Measurements from ENCODE around the gene MBD6. TPM values are rescaled to one million over a fixed set of nuclear protein-coding genes. Genes with fewer than 3 reads are reported as not detected.

Gene MBD6
- total RNA-seq, 4 donors from 2014 or later = 14.8 to 41.4 (median 16.8) TPM

DNA sequence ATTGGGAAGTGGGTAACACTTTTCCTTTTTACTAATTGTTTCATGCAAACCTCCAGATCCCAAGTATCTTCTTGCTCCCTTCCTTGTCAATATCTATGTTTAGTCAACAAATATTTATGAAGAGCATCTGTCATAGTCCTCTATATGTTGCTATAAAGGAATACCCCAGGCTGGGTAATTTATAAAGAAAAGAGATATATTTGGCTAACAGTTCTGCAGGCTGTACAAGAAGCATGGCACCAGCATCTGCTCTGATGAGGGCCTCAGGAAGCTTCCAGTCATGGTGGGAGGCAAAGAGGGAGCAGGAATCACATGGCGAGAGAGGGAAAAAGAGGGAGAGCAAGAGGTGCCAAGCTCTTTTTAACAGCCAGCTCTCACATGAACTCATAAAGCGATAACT lies 31.8 kb downstream of the MBD6 start:
- TF ChIP-seq, protein P1, sequence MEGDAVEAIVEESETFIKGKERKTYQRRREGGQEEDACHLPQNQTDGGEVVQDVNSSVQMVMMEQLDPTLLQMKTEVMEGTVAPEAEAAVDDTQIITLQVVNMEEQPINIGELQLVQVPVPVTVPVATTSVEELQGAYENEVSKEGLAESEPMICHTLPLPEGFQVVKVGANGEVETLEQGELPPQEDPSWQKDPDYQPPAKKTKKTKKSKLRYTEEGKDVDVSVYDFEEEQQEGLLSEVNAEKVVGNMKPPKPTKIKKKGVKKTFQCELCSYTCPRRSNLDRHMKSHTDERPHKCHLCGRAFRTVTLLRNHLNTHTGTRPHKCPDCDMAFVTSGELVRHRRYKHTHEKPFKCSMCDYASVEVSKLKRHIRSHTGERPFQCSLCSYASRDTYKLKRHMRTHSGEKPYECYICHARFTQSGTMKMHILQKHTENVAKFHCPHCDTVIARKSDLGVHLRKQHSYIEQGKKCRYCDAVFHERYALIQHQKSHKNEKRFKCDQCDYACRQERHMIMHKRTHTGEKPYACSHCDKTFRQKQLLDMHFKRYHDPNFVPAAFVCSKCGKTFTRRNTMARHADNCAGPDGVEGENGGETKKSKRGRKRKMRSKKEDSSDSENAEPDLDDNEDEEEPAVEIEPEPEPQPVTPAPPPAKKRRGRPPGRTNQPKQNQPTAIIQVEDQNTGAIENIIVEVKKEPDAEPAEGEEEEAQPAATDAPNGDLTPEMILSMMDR (IDR thresholded peaks at IDR 0.05; ENCODE audit: low read depth) = no peak

DNA sequence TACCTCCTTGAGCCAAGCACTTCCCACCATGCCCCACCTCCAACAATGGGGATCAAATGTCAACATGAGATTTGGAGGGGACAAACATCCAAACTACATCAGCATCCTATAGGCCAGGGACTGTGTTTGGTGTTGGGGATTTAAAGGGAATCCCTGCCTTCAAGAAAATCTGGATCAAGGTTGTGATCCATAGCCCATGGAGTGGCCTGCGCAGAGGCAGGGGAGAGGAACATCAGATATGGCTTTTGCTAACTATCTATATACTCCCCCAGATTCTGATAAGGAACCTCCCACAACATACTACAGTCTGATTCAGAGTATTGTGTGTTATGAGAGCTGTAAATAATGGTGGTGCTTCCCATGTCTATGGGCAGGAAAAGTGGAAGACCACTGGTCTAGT lies 32.3 kb downstream of the MBD6 start:
- TF ChIP-seq, protein P1 (IDR thresholded peaks at IDR 0.05; ENCODE audit: low read depth) = no peak

DNA sequence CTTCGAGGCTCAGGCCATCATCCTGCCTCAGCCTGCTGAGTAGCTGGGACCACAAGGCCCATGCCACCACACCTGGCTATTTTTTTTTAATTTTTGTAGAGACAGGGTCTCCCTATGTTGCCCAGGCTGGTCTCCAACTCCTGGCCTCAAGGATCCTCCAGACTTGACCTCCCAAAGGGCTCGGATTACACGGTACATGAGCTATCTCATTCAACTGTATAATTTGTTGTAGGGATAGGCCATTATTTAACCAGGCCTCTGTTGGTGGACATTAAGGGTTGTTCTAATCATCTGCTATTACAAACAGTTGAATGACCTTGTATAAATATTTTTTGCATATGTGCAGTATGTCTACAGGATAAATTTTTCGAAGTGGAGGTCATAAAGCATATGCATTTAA lies 36.2 kb downstream of the MBD6 start:
- TF ChIP-seq, protein P1 (IDR thresholded peaks at IDR 0.05; ENCODE audit: low read depth) = no peak

DNA sequence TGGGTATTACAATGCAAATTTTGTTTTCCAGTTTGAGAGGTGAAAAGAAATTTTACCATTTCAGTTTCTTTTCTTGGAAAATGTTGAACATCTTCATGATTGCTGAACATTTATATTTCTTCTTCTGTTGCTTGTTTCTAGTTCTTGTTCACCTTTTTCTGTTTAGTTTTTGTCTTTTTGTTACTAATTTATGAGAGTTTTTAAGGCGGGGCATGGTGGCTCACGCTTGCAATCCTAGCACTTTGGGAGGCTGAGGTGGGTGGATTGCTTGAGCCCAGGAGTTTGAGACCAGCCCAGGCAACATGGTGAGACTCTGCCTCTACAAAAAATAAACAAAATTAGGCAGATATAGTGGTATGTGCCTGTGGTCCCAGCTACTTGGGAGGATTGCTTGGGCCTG lies 37.9 kb downstream of the MBD6 start:
- TF ChIP-seq, protein P1 (IDR thresholded peaks at IDR 0.05; ENCODE audit: low read depth) = no peak

DNA sequence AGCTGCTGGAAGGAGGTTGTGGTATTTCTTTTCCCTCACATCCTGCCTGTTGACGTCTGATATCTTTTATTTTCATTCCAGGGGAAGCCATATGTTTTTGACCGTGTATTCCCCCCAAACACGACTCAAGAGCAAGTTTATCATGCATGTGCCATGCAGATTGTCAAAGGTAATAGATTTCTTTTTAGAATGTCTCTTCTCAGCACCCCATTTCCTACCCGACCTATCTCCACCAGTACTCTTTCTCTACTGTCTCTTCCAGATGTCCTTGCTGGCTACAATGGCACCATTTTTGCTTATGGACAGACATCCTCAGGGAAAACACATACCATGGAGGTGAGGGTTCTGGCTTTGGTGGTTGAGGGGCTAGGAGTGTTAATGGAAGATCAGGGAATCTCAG lies 40.7 kb downstream of the MBD6 start:
- TF ChIP-seq, protein P1 (IDR thresholded peaks at IDR 0.05; ENCODE audit: low read depth) = no peak

DNA sequence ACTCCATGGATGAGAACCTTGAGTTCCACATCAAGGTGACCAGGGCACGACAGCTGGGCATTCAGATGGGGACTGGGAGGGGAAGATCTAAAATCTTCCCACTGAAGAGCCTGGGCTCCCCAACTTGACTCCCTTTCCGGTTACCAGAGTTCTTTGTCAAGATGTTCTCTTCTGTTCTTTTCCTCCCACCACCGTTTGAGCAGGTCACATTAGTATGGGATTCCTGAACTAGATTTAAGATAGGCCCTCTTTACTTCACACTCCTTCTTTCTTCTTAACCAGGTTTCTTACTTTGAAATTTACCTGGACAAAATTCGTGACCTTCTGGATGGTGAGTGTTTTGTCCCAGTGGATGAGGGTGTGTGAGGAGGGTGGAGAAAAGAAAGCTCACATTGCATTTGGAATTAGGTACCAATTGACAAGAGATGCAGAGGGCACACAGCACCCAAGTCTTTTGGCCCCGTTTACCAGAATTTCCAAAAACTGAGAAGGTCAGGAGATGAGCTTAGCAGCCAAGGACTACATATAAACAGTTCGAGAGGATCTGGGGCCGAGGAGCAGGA lies 41.6 kb downstream of the MBD6 start:
- TF ChIP-seq, protein P1 (IDR thresholded peaks at IDR 0.05; ENCODE audit: low read depth) = no peak

DNA sequence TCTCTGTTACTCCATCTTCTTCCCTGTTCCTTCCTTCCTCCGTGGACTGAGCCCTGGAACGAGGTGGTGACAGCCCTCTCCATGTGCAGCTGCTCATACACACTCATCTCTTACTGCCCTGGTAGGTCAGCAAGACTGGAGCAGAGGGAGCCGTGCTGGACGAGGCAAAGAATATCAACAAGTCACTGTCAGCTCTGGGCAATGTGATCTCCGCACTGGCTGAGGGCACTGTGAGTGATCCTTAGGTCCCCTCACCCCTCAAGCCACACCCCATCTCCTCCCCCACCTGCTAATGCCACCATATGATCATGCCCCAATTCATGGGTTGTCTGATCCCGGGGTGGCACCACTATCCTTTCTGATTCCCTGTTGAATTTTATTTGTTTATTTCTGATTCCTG lies 46.2 kb downstream of the MBD6 start:
- TF ChIP-seq, protein P1 (IDR thresholded peaks at IDR 0.05; ENCODE audit: low read depth) = no peak
